Activated naive CD4-positive, alpha-beta T cell treated with anti-CD3 and anti-CD28 coated beads, Interleukin-2, amount 50 U/mL, for 72 hours (primary cell): Measurements from ENCODE around the gene SIRT7. TPM values are rescaled to one million over a fixed set of nuclear protein-coding genes. Genes with fewer than 3 reads are reported as not detected.

ENCODE experiments used
- ATAC-seq, 2 donors: fragments of 150-1000 bp; cut with Tn5 transposase; 2 replicates each; pipeline ENCODE4 v1.10.0; 2021; ENCODE audit warnings: mild to moderate bottlenecking in 2 of 2, moderate library complexity in 2 of 2
- DNase-seq, 2 donors: peaks; one replicate each; pipeline ENCODE4 v3.0.0; 2021 to 2022; ENCODE audit warnings: low spot score in 2 of 2
- H3K27ac Mint-ChIP-seq, 2 donors: one replicate each; pipeline ENCODE4 v1.8.0; 2022; ENCODE audit warnings: mild to moderate bottlenecking in 2 of 2, mixed read lengths in 2 of 2
- H3K36me3 Mint-ChIP-seq, 2 donors: one replicate each; pipeline ENCODE4 v1.8.0; 2022; ENCODE audit warnings: mixed read lengths in 2 of 2
- H3K9me3 Mint-ChIP-seq, 2 donors: one replicate each; pipeline ENCODE4 v1.8.0; 2022; ENCODE audit warnings: mixed read lengths in 2 of 2
- total RNA-seq, 2 donors: library from RNA; stranded (reverse); gene quantifications; one replicate each; pipeline ENCODE4 v1.2.3, GENCODE V29; 2022

The SIRT7 gene
- total RNA-seq = 10 to 100 TPM; 35.7 to 43.7 TPM

- DNase-seq = peak; percentile 79 to 84
- ATAC-seq = peak; percentile 88 to 90
- no peaks in the 10 kb centered on the region for H3K9me3 Mint-ChIP-seq
- peaks cover 0 to 8% of the 10 kb centered on the region in 2 donors for H3K36me3 Mint-ChIP-seq
- H3K27ac Mint-ChIP-seq = peak within 1 kb of the TSS; percentile 88 to 93
Observed at GRCh38 chr17:81917565-81918332, at the start of gene SIRT7. SIRT7 (minus strand) TSS chr17:81918176; CDS start chr17:81918131, 45 bp downstream.

GRCh38 chr17:81967244-81967532, 49.2 kb upstream of the SIRT7 start:
- no peak for ATAC-seq
- Mint-ChIP-seq H3K9me3 (no peaks in the 10 kb centered on the region), H3K36me3 (no peaks in the 10 kb centered on the region), H3K27ac (no peak overlapping the region)
- no peak for DNase-seq

GRCh38 chr17:81966343-81967243, 48.6 kb upstream of the SIRT7 start:
- no peaks in the 10 kb centered on the region for H3K9me3 Mint-ChIP-seq
- no peak for DNase-seq
- H3K27ac Mint-ChIP-seq = no peak overlapping the region
- no peaks in the 10 kb centered on the region for H3K36me3 Mint-ChIP-seq
- no peak for ATAC-seq

GRCh38 chr17:81964081-81964849, 46.3 kb upstream of the SIRT7 start:
- H3K9me3 Mint-ChIP-seq = no peaks in the 10 kb centered on the region
- no peaks in the 10 kb centered on the region for H3K36me3 Mint-ChIP-seq
- DNase-seq (no peak), ATAC-seq (no peak)
- H3K27ac Mint-ChIP-seq = no peak overlapping the region

GRCh38 chr17:81962499-81963441, 44.8 kb upstream of the SIRT7 start:
- no peak for ATAC-seq
- DNase-seq = no peak
- Mint-ChIP-seq H3K9me3 (no peaks in the 10 kb centered on the region), H3K27ac (no peak overlapping the region), H3K36me3 (no peaks in the 10 kb centered on the region)

- Mint-ChIP-seq H3K27ac (no peak overlapping the region), H3K36me3 (no peaks in the 10 kb centered on the region), H3K9me3 (no peaks in the 10 kb centered on the region)
- no peak for DNase-seq
- ATAC-seq = no peak
Observed at GRCh38 chr17:81961521-81962498, 43.8 kb upstream of the SIRT7 start.

- Mint-ChIP-seq H3K9me3 (no peaks in the 10 kb centered on the region), H3K27ac (no peak within 1 kb of the TSS), H3K36me3 (no peaks in the 10 kb centered on the region)
- ATAC-seq (no peak), DNase-seq (no peak)
Observed at GRCh38 chr17:81961087-81961511, 43.1 kb upstream of the SIRT7 start, which contains the start of gene NOTUM. NOTUM (minus strand) TSS chr17:81961187; CDS start chr17:81960909, 278 bp downstream.

GRCh38 chr17:81960130-81960958, 42.4 kb upstream of the SIRT7 start:
- no peak overlapping the region for H3K27ac Mint-ChIP-seq
- no peaks in the 10 kb centered on the region for H3K36me3 Mint-ChIP-seq
- ATAC-seq (peak in 1 of 2 donors; percentile 5), DNase-seq (no peak)
- H3K9me3 Mint-ChIP-seq = no peaks in the 10 kb centered on the region

- peak; percentile 94 to 96 for ATAC-seq
- H3K36me3 Mint-ChIP-seq = no peaks in the 10 kb centered on the region
- H3K27ac Mint-ChIP-seq = no peak overlapping the region
- peak; percentile 79 to 86 for DNase-seq
- no peaks in the 10 kb centered on the region for H3K9me3 Mint-ChIP-seq
Observed at GRCh38 chr17:81959362-81960129, 41.6 kb upstream of the SIRT7 start.

- DNase-seq (no peak), ATAC-seq (no peak)
- no peaks in the 10 kb centered on the region for H3K36me3 Mint-ChIP-seq
- no peaks in the 10 kb centered on the region for H3K9me3 Mint-ChIP-seq
- H3K27ac Mint-ChIP-seq = no peak overlapping the region
Observed at GRCh38 chr17:81958633-81959342, 40.8 kb upstream of the SIRT7 start.

- no peak for ATAC-seq
- H3K9me3 Mint-ChIP-seq = no peaks in the 10 kb centered on the region
- no peak for DNase-seq
- no peaks in the 10 kb centered on the region for H3K36me3 Mint-ChIP-seq
- no peak overlapping the region for H3K27ac Mint-ChIP-seq
Observed at GRCh38 chr17:81957691-81958432, 39.9 kb upstream of the SIRT7 start.
